PC-3 (cell line): ENCODE data around the gene DEFB132. TPM values are rescaled to one million over a fixed set of nuclear protein-coding genes. Genes with fewer than 3 reads are reported as not detected.

Experiments used
- ATAC-seq: fragments of 200-7000 bp; cut with Tn5 transposase; 2 replicates; pipeline ENCODE4 v1.9.1; 2020; ENCODE audit warnings: mild to moderate bottlenecking, moderate library complexity
- BruUV-seq: library from RNA; stranded (reverse); fragments of 400-500 nt; replicated peaks from 2 replicates; lab custom pipeline; 2021; lab: Mats Ljungman, UMichigan
- CTCF ChIA-PET: fragments of 300-600 bp; sonication (Branson Sonifier 250); formaldehyde crosslinking; loops from one replicate; lab custom pipeline; 2022; ENCODE audit warnings: antibody characterized with exemption; lab: Charles Lee
- POLR2A ChIA-PET: fragments of 300-600 bp; sonication (Branson Sonifier 250); formaldehyde crosslinking; loops from one replicate; lab custom pipeline; 2022; ENCODE audit warnings: antibody characterized with exemption; ENCODE audit not compliant: unreplicated experiment; lab: Charles Lee
- DNase-seq: peaks from one replicate; pipeline ENCODE4 v3.0.0-alpha.2; 2015
- H2AFZ ChIP-seq: fragments of 300-600 bp; sonication (generic); 2 replicates; pipeline ENCODE4 v1.6.0; 2016; ENCODE audit warnings: antibody characterized with exemption, low read length
- H3F3A ChIP-seq: fragments of 300-600 bp; sonication (generic); one replicate; pipeline ENCODE4 v1.6.0; 2017; ENCODE audit warnings: antibody characterized with exemption, low read length, control low read depth, mild to moderate bottlenecking; ENCODE audit not compliant: unreplicated experiment
- H3K27ac ChIP-seq: fragments of 300-600 bp; sonication (generic); 2 replicates; pipeline ENCODE4 v1.5.1; 2016; ENCODE audit warnings: mild to moderate bottlenecking, low read length
- H3K27me3 ChIP-seq: fragments of 300-600 bp; sonication (generic); 2 replicates; pipeline ENCODE4 v1.6.1; 2016; ENCODE audit warnings: low read length, mixed read lengths
- H3K36me3 ChIP-seq: fragments of 300-600 bp; sonication (generic); 2 replicates; pipeline ENCODE4 v1.6.1; 2016; ENCODE audit warnings: low read depth, mixed run types, low read length, mixed read lengths
- H3K4me1 ChIP-seq: fragments of 300-600 bp; sonication (generic); 2 replicates; pipeline ENCODE4 v1.5.1; 2016; ENCODE audit warnings: low read length; ENCODE audit not compliant: insufficient read depth
- H3K4me2 ChIP-seq: fragments of 300-600 bp; sonication (generic); 2 replicates; pipeline ENCODE4 v1.6.0; 2016; ENCODE audit warnings: low read length
- H3K4me3 ChIP-seq: fragments of 300-600 bp; sonication (generic); 2 replicates; pipeline ENCODE4 v1.5.1; 2016; ENCODE audit warnings: mild to moderate bottlenecking, low read length, mixed read lengths
- H3K79me2 ChIP-seq: fragments of 300-600 bp; sonication (generic); 2 replicates; pipeline ENCODE4 v1.6.1; 2017; ENCODE audit warnings: low read length, mixed read lengths
- H3K9ac ChIP-seq: fragments of 300-600 bp; sonication (generic); 2 replicates; pipeline ENCODE4 v1.6.0; 2016; ENCODE audit warnings: mild to moderate bottlenecking, low read length
- H3K9me2 ChIP-seq: fragments of 300-600 bp; sonication (generic); replicated peaks from 2 replicates; pipeline ENCODE4 v1.6.1; 2016; ENCODE audit warnings: mixed run types, low read length, mixed read lengths
- H3K9me3 ChIP-seq: fragments of 300-600 bp; sonication (generic); 2 replicates; pipeline ENCODE4 v1.6.1; 2016; ENCODE audit warnings: low read length, mixed read lengths
- H4K20me1 ChIP-seq: fragments of 300-600 bp; sonication (generic); 2 replicates; pipeline ENCODE4 v1.6.1; 2016; ENCODE audit warnings: low read length, mixed read lengths
- CTCF ChIP-seq: fragments of 300-600 bp; sonication (generic); conservative IDR thresholded peaks from 2 replicates; pipeline ENCODE4 v1.5.1; 2017; ENCODE audit warnings: antibody characterized with exemption, low read depth, mild to moderate bottlenecking, low read length
- EZH2 ChIP-seq: fragments of 300-600 bp; sonication (generic); IDR thresholded peaks from one replicate; pipeline ENCODE4 v1.6.1; 2017; ENCODE audit warnings: antibody characterized with exemption, mild to moderate bottlenecking, low read length; ENCODE audit not compliant: unreplicated experiment
- EZH2phosphoT487 ChIP-seq: fragments of 300-600 bp; sonication (generic); IDR thresholded peaks from 2 replicates; pipeline ENCODE4 v1.6.1; 2018; ENCODE audit warnings: mild to moderate bottlenecking, antibody characterized with exemption, low read length, borderline replicate concordance
- intact Hi-C: fragments of 100-400 bp; cut with micrococcal nuclease; formaldehyde crosslinking; loops from 2 replicates; pipeline ENCODE4 v1.9.0; 2023
- total RNA-seq: library from RNA; depleted of rRNA; stranded (reverse); fragments of >200 nt; gene quantifications from 2 replicates; pipeline ENCODE4 v1.2.3, GENCODE V29; 2014

DEFB132 gene
- total RNA-seq, 1 experiment from 2014 or later, result not detected

GRCh38 chr20:288956-289692, 31.6 kb downstream of the DEFB132 start:
- BruUV-seq, result no TSS peak
- H3K4me3 ChIP-seq, result peak overlapping the region; percentile 84
- H3K27ac ChIP-seq, result no peak overlapping the region
- intact Hi-C loops, result no loop called here
- H3K9me2 ChIP-seq, result no peaks in the 10 kb centered on the region
- no peaks in the 10 kb centered on the region for H3K27me3 ChIP-seq
- H3K36me3 ChIP-seq, result no peaks in the 10 kb centered on the region
- peak; percentile 23 for DNase-seq
- POLR2A ChIA-PET, result no interaction called here
- H3F3A ChIP-seq, result no peaks in the 10 kb centered on the region
- ATAC-seq, result no peak
- no peaks in the 10 kb centered on the region for H3K9me3 ChIP-seq
- H3K4me1 ChIP-seq, result peaks cover 30% of the 10 kb centered on the region
- H4K20me1 ChIP-seq, result no peaks in the 10 kb centered on the region
- TF ChIP-seq CTCF, result no peak
- no peak for TF ChIP-seq EZH2phosphoT487
- no peak for TF ChIP-seq EZH2
- H3K79me2 ChIP-seq, result peaks cover 12% of the 10 kb centered on the region
- peak overlapping the region; percentile 98 for H2AFZ ChIP-seq
- peak overlapping the region; percentile 69; the same call in 1 of the 2 replicates for H3K9ac ChIP-seq
- CTCF ChIA-PET, result no interaction called here
- H3K4me2 ChIP-seq, result peak overlapping the region; percentile 84

- ATAC-seq (peak; percentile 14; the same call in 1 of the 2 replicates), DNase-seq (peak; percentile 23)
- Histone ChIP-seq H2AFZ (peak overlapping the region; percentile 98), H3F3A (no peaks in the 10 kb centered on the region), H3K27ac (no peak overlapping the region), H4K20me1 (no peaks in the 10 kb centered on the region), H3K9me2 (no peaks in the 10 kb centered on the region), H3K79me2 (peaks cover 12% of the 10 kb centered on the region), H3K4me1 (peaks cover 30% of the 10 kb centered on the region), H3K9ac (peak overlapping the region; percentile 69), H3K4me2 (peak overlapping the region; percentile 84), H3K36me3 (no peaks in the 10 kb centered on the region), H3K9me3 (no peaks in the 10 kb centered on the region), H3K27me3 (no peaks in the 10 kb centered on the region), H3K4me3 (peak overlapping the region; percentile 84)
- CTCF ChIA-PET, result no interaction called here
- POLR2A ChIA-PET, result no interaction called here
- TF ChIP-seq CTCF (no peak), EZH2 (no peak), EZH2phosphoT487 (no peak)
- no TSS peak for BruUV-seq
- intact Hi-C loops, result no loop called here
These were observed 32.2 kb downstream of the DEFB132 start for GRCh38 chr20:289693-290083.
